AG20443 (cell line): ENCODE results near the gene ANKRD49.

Experiments used
- DNase-seq: peaks from one replicate; pipeline ENCODE4 v3.0.0; 2012; ENCODE audit warnings: low spot score, mixed read lengths

Gene ANKRD49, protein sequence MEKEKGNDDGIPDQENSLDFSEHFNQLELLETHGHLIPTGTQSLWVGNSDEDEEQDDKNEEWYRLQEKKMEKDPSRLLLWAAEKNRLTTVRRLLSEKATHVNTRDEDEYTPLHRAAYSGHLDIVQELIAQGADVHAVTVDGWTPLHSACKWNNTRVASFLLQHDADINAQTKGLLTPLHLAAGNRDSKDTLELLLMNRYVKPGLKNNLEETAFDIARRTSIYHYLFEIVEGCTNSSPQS

DNA sequence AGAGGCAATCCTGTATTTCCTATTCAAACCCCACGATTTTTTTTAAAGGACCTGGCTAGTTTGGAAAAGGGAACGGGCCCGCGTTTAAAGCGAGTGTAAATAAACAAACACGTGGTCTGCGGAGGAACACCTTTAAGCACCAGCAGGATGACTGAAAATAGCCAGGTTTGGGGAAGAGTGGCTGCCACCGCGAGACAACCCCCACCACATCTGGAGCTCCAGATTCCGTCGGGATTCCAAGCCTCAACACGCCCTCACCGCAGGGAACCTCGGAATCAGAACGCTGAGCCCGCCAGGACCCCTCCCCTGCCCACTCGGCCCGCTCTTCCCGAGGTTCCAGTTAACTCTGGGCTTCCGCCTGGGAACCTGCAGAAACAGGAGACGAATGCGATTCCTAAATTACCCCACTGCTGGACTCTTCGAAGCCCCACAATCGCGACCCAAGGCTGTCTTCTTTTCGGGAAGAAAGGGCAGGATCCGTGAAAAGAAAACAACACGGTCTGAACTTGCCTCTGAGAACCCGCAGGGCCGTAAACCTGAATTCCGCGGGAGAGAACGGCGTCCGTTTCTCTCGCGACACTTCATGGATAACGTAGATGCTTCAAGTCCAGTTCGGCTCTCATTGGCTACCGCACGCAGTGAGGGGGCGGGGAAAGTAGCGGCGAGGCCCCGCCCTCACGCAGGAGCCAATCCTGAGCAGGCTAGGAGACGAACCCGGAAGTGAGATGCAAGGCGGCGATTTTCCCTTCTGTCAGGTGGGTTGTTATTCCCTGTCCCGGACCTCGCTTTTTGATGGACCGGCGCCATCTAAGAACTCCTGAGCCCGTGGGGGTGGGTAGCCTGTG, at the start of gene ANKRD49, which contains the start of gene MRE11:
ANKRD49 (plus strand) TSS at position 704 of the 845 bp plus-strand sequence. CDS start 2,710 bp downstream, outside the sequence.
MRE11 (minus strand) TSS at position 564 of the 845 bp plus-strand sequence. CDS start 1,043 bp downstream, outside the sequence.
- DNase-seq: peak; percentile 96

GRCh38 chr11:94445641-94446040, 48.1 kb upstream of the ANKRD49 start:
- DNase-seq: no peak

GRCh38 chr11:94447149-94447548, 46.6 kb upstream of the ANKRD49 start:
- no peak for DNase-seq

DNA sequence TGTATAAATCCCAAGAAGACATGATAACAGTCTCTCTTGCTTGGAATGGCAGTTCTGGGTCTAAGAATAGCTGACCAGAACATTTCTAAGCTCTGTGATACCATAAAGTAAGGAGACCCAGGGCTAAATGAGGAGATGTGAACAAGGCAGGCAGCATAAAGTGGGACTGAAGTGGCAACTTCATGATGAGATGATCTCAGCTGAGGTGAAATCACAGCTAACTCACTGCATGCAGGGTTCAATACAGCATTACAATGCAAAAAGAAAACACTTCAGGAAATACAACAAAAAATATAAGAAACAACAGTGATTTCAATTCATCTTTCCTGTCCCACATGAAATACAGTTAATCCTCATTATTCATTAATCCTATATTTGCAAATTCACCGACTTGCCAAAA, 44.8 kb upstream of the ANKRD49 start:
- peak; percentile 7 for DNase-seq

DNA sequence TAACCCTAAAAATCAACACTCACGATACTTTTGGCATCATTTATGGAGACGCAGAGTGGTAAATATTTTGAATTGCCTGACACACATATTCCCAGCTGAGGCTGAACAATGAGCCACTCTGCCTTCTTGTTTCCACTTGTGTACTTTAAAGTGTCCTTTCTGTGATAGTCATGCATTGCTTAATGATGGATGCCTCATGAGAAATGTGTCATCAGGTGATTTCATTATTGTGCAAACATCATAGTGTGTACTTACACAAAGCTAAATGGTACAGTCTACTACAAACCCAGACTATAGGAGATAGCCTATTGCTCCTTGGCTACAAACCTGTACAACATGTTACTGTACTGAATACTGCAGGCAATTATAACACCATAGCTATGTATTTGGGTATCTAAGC, 44.3 kb upstream of the ANKRD49 start:
- peak; percentile 30 for DNase-seq

- DNase-seq: no peak
These were observed 43.7 kb upstream of the ANKRD49 start for GRCh38 chr11:94450048-94450447.

DNA sequence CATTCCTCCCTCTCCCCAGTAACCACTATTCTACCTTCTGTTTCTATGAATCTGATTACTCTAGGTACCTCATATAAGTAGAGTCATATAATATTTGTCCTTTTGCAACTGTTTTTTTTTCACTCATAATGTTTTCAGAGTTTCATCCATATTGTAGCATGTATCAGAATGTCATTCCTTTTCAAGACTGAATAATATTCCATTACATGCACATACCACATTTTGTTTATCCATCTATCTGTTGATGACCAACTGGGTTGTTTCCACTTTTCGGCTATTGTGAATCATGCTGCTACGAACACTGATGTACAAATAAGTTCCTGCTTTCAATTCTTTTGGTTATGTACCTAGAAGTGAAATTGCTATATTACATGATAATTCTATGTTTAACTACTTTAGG, 40.8 kb upstream of the ANKRD49 start:
- no peak for DNase-seq

- DNase-seq: no peak
These were observed 39.5 kb upstream of the ANKRD49 start for GRCh38 chr11:94454301-94454700.

DNA sequence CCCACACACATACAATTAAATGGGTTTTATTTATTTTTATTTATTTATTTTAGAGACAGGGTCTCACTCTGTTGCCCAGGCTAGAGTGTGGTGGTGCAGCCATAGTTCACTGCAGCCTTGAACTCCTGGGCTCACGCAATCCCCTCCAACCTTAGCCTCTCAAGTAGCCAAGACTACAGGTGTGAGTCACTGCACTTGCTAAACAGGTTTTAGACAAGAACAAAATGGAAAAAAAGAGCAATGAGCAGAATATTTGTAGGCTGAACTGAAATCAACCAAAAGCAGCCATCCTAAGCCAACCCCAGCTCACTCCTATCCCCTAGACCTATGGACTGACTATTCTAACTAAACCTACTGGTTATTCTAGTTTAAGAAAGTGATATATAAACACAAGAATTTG, 37.9 kb upstream of the ANKRD49 start:
- no peak for DNase-seq

GRCh38 chr11:94457118-94458029, 36.4 kb upstream of the ANKRD49 start:
- DNase-seq: no peak

DNA sequence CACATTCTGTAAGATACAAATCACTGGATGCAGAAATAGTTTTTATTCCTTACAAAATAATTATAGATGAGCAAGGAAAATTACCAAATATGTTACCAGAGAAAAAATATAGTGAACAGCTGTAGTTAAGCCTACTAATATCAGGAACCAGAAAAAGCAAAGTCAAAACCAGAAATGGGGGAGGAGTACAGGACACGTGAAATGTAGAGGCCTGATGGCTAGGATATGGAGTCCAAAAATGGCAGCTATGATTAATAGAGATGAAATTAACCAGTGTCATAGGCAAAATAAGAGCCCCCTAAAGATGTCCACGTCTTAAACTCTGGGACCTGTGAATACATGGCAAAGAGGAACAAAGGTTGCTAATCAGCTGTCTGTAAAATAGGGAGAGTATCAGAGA, 34.2 kb upstream of the ANKRD49 start:
- no peak for DNase-seq

DNA sequence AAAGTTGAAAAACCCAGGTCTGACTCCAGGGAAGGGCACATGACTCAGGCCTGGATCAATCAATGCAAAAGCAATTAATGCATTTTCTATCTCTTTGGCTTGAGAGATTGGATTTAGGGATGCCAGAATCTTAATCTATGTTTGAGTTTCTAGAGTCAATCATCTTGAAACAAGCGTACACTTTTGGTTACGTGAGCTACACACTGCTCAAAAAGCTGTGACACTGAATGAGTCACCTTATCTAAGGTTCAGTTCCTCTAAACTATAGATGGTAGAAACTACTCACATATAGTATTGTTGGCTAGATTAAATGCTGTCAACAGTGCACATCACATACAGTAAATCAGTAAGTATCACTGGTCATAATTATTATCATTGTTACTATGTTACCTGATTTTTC, 24.4 kb upstream of the ANKRD49 start:
- DNase-seq: no peak

DNA sequence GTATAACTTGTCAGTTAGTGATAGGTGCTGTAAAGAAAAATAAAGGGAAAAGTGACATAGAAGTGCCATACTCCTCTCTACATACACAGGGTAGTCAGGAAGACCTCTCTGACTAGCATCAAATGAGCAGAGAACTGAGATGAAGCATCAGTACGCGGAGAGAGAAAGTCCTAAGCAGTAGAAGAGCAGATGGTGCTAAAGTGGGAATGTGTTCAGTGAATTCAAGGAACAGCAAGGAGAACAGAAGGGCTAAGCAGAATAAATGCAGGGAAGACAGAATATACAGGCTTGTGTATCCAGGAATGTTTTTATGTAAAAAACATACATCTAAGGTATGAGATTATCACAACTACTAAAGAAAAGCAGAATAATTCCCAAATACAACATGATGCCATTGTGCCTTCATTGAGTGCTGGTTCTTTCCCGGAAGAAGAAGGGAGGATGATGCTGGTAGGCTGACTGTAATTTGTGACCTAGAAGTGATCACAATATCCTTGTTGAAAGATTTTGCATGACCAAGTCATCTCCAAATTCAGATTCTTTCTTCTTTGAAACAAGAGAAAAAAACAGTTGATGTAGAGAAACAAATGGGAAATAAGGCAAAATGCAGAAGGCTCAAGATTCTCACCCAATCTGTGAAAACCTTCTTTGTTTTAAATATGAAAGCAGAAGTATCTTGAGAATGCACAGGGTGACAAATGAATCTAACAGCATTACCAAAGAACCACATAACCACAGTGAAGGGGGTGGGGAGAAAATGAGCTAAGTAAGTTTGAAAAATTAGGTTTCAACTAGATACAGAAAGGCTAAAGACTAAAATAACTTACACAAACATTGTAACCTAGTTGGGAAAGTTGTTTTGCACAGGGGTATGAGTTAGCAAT, 20.6 kb upstream of the ANKRD49 start:
- DNase-seq: peak; percentile 29

DNA sequence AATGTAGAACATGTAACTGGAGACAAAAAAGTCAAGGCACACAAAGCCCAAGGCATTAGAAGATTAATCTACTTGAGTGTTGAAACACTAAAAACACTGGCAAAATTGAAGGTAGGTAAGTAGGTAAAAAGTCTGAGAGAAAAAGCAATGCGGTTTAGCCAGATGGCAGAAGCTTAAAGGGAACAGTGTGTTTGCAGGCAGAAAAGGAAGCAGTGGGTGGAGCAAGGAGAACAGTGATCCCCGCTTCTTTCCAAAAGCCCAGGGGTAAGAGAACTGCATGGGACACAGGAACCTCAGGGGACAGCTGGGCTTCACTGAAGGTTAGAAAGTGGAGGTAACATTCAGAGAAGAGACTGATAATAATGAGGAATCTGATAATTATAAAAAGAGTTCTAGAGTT, 16.2 kb upstream of the ANKRD49 start:
- DNase-seq: no peak

DNA sequence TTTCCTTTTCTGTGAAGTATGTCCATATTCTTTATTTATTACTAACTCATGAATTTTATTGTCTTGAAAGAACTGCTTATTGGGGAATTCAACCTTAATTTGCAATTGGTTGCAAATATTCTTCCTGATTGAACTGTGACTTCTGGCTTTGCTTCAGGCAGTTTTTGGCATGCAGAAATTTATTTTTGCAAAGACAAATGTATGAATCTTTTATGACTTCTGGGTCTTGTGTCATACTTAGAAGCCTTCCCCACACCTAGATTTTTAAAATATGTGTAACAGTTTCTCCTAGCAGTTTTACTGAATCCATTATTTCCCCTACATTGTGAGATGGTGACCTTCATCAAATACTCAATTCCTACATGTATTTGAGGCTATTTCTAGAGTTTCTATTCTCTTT, 12.4 kb upstream of the ANKRD49 start:
- no peak for DNase-seq

GRCh38 chr11:94486068-94486467, 7.7 kb upstream of the ANKRD49 start:
- no peak for DNase-seq

- DNase-seq: no peak
These were observed 419 bp downstream of the ANKRD49 start for GRCh38 chr11:94494126-94494680.

DNA sequence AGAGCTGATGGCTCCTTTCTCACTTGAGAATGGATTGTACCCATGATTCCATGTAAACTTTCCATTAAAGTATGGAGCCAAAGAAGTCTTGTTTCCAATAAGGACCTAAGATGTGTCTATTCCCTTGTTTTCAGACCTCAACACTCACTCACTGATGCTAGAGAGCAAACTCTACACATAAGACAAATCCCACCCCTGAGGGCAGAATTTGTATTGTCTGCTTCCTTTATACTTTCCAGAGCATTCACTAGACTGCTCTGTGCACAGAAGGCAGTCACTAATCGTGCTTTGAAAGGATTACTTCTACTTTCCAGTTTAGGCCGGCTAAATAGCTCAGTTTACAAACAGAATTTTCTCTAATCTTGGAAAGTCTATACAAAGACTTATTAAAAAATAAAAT, 6.4 kb downstream of the ANKRD49 start:
- no peak for DNase-seq

- no peak for DNase-seq
These were observed 7.7 kb downstream of the ANKRD49 start for GRCh38 chr11:94501522-94501921.

DNA sequence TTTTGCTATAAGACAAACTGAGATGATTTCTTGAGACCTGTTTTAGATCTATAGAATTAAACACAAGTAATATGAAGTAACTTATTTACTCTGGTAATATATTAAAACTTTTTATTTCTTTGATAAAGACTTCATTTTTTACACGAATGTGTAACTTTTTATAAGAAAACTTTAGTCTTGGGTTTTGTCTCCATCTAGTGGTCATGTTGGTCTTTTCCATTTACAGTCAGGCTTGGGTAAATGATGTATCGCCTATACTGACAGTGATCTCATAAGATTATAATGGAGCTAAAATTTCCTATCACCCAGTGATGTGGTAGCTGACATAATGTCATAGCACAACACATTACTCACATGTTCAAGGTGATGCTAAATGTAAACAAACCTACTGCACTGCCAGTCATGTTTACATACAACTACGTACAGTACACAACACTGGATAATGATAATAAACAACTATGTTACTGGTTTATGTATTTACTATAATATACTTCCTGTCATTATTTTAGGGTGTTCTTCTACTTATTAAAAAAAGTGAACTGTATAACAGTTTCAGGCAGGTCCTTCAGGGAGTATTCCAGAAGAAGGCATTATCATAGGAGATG, 11.0 kb downstream of the ANKRD49 start:
- peak; percentile 52 for DNase-seq
